GM20000 (cell line): ENCODE data around the gene ZDHHC7.

Experiments used
- DNase-seq: peaks from one replicate; pipeline ENCODE4 v3.0.0; 2012; ENCODE audit warnings: low spot score
- CTCF ChIP-seq: IDR thresholded peaks from 2 replicates; pipeline ENCODE4 v1.5.1; 2012; ENCODE audit warnings: mild to moderate bottlenecking, control low read depth; ENCODE audit errors: extremely low read depth, missing control alignments

The ZDHHC7 gene

DNA sequence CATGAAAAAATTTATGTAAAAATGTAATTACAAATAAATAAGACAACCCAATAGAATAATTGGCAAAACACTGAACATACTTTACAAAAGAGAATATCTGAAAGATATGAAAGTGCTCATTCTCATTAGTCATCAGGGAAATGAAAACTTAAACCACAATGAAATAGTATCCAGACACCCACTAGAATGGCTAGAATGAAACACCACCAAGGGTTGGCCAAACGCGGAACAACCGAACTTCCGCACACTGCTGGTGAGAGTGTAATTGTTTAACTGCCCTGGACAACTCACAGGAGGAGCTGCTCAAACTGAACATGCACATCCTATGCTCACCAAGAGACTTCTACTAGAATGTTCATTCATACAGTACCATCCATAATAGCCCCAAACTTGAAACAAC, 5.8 kb upstream of the ZDHHC7 start:
- no peak for TF ChIP-seq CTCF
- DNase-seq, result no peak

GRCh38 chr16:85015481-85016187, 4.3 kb upstream of the ZDHHC7 start:
- DNase-seq, result no peak
- TF ChIP-seq CTCF, result no peak

DNA sequence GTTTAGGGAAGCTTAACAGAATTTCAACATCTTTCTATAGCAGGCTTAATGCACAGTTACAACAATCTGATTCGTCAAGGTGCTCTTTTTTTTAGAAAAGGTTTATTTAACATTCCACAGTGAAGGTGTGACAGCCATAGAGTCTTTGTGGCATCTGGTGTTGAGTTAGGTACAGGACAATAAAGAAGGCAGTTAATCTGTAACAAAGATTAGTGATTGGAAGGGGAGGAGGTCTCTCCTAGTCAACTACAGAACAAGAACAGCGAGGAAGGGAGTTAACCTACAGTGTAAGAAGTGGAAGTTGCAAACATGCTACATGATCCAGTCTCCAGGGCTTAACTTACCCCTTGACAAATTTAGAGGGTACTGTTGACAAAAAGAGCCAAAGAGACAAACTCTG, 3.0 kb upstream of the ZDHHC7 start:
- TF ChIP-seq CTCF, result no peak
- no peak for DNase-seq

- DNase-seq, result no peak
- no peak for TF ChIP-seq CTCF
Observed at GRCh38 chr16:85011846-85012284, 530 bp upstream of the ZDHHC7 start.

DNA sequence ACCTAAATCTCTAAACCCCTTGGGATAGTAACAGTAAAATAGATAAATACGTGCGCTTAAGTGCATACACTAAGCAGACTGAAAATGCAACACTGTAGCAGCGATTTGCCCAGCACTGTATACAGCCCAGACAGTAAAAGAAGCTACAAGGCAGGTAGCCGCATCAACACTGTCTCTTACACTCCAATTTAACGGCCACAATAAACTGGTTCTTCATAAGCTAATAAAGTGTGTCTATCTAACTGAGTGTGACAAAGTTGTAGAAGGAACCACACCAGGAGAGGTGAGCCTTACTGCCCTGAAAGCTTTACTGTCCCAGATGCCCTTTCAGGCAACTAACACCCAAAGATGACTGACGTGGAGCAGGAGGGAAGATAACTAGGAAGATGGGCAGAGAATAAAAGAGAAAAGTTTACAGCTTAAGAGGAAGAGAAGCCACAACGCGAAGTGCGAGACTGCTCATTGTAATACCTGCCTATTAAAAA, 847 bp downstream of the ZDHHC7 start:
- TF ChIP-seq CTCF, result no peak
- DNase-seq, result no peak

DNA sequence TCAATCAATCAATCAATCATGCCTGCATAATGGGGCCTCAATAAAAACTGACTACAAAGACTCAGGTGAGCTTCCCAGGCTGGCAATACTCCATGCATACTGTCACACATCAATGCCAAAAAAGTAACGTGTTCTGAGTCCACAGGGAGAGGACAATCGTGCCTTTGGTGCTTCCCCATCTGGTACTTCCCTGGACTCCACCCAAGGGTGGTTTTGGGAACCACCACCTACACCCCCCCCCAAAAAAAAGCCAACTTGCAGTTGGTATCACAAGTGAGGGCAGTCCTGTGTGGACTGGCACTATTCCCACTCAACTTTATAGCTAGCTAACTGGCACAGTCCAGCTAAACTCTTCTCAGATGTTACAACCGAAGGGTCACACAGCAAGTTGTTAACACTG, 3.1 kb downstream of the ZDHHC7 start:
- TF ChIP-seq CTCF, result no peak
- no peak for DNase-seq

DNA sequence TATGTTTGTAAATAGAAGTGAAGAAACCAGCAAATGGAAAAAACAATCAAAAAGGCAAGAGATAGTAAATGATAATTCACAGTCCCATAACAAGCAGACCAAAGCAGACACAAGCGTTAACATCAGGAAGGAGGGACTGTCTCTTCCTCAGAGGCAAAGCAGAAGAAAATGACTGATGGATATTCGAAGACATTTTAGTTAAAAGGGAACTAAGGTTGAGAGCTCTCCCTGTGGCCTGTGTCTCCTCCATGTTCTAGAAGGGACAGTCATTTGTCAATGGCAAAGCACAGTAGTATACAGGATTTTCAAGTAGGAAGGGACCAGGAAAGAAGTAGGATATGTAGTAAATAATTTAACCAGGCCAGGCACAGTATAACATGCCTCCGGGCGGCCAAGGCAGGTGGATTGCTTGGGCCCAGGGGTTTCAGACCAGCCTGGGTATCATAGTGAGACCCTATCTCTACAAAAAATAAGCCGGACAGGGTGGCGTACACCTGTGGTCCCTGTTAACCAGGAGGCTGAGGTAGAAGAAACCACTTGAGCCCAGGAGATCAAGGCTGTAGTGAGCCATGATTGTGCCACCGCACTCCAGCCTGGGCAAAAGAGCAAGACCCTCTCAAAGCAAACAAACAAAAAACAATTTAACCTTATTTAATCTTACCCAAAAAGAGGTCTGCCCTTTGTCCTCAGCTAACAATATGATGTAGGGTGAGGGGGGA, 3.7 kb downstream of the ZDHHC7 start:
- DNase-seq, result no peak
- TF ChIP-seq CTCF, result no peak
